AG04450 (cell line): ENCODE results near the gene DENND2A. TPM values are rescaled to one million over a fixed set of nuclear protein-coding genes. Genes with fewer than 3 reads are reported as not detected.
"Not testable (repeated sequence)": the region's sequence is repeated elsewhere in the genome, so short reads cannot be mapped to it uniquely, and the experiment has no call there.

Experiments used
- CTCF ChIA-PET: fragments of 300-600, 350-600 bp; formaldehyde crosslinking; extraction: SDS; loops from one replicate; lab custom pipeline; 2022; ENCODE audit warnings: antibody characterized with exemption, inconsistent platforms; lab: Charles Lee
- POLR2A ChIA-PET: fragments of 350-600 bp; formaldehyde crosslinking; extraction: SDS; loops from one replicate; lab custom pipeline; 2021; ENCODE audit warnings: antibody characterized with exemption, inconsistent platforms; lab: Yijun Ruan, JAX
- DNase-seq: peaks from one replicate; pipeline ENCODE4 v3.0.0-alpha.2; 2011; ENCODE audit warnings: low read depth, low spot score
- H3K27ac ChIP-seq: one replicate; pipeline ENCODE4 v1.5.1; 2012; ENCODE audit warnings: low read depth, low read length, control low read depth
- H3K27me3 ChIP-seq: one replicate; pipeline ENCODE4 v1.6.0; 2012; ENCODE audit warnings: low read length; ENCODE audit not compliant: control insufficient read depth, insufficient read depth
- H3K4me3 ChIP-seq: 2 replicates; pipeline ENCODE4 v1.5.1; 2011; ENCODE audit warnings: mild to moderate bottlenecking, low read depth, low read length, control low read depth
- H3K9me3 ChIP-seq: 2 replicates; pipeline ENCODE4 v1.5.1; 2012; ENCODE audit warnings: low read length; ENCODE audit not compliant: control insufficient read depth, insufficient read depth
- CTCF ChIP-seq: IDR thresholded peaks from 2 replicates; pipeline ENCODE4 v1.5.1; 2011; ENCODE audit warnings: low read depth, low read length, control low read depth, inconsistent platforms
- polyA plus RNA-seq: library from polyadenylated mRNA; depleted of rRNA; stranded (reverse); fragments of >200 nt; gene quantifications from 2 replicates; pipeline ENCODE4 v1.2.3, GENCODE V29; 2011

Gene DENND2A
- polyA plus RNA-seq, 1 experiment = 40.8 TPM

DNA sequence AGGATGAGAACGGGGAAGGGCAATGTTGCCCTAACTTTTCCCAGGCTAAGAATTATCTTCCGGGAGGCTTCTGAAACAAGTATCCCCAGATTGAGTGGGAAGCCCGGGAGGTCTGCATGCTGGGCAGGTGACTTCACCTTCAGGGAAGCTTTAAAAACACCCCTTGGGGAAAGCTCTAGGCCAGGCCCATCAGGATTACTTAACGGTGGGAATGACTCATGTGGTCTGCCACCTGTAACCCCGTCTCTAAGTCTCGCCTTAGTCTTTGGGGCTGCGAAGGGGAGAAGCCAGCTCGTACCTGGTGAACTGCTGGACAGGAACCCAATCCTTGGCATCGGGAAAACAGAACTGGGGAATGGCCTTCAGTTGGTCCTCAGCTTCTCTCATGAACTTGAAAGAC lies 81.2 kb downstream of the DENND2A start:
- no peak for DNase-seq
- Histone ChIP-seq H3K9me3 (no peaks in the 10 kb centered on the region), H3K27me3 (no peaks in the 10 kb centered on the region), H3K27ac (no peak overlapping the region), H3K4me3 (no peak overlapping the region)
- ChIA-PET POLR2A (no interaction called here), CTCF (no interaction called here)
- no peak for TF ChIP-seq CTCF

GRCh38 chr7:140557809-140558518 lies 82.6 kb downstream of the DENND2A start:
- Histone ChIP-seq H3K27ac (no peak overlapping the region), H3K4me3 (no peak overlapping the region), H3K27me3 (no peaks in the 10 kb centered on the region), H3K9me3 (no peaks in the 10 kb centered on the region)
- no peak for DNase-seq
- POLR2A ChIA-PET = no interaction called here
- TF ChIP-seq CTCF = no peak
- CTCF ChIA-PET = no interaction called here

DNA sequence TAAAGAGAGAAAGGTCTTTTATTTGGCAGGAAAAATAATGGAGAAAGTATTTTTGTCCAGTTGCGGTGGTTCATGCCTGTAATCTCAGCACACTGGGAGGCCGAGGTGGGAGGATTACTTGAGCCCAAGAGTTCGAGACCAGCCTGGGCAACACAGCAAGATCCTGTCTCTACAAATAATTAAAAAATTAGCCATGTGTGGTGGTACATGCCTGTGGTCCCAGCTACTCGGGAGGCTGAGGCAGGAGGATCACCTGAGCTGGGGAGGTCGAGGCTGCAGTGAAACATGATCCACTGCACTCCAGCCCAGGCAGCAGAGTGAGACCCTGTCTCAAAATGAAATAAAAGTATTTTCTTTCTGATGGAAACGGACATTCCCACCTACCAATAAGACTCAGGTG lies 83.5 kb downstream of the DENND2A start:
- ChIA-PET POLR2A (no interaction called here), CTCF (no interaction called here)
- no peak for TF ChIP-seq CTCF

DNA sequence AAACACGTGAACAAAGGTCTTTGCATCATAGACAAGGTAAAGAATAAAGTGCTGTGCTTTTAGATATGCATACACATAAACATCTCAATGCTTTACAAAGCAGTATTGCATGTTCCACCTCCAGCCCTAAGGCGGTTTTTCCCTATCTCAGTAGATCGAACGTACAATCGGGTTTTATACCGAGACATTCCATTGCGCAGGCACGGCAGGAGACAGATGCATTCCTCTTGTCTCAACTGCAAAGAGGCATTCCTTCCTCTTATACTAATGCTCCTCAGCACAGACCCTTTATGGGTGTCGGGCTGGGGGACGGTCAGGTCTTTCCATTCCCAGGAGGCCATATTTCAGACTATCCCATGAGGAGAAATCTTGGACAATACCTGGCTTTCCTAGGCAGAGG lies 87.4 kb downstream of the DENND2A start:
- H3K4me3 ChIP-seq, DNase-seq, CTCF ChIA-PET, H3K27me3 ChIP-seq, H3K9me3 ChIP-seq, POLR2A ChIA-PET, H3K27ac ChIP-seq: not testable (repeated sequence)

More for the DNA sequence above, 83.5 kb downstream of the DENND2A start:
- Histone ChIP-seq H3K27ac (no peak overlapping the region), H3K4me3 (no peak overlapping the region), H3K27me3 (no peaks in the 10 kb centered on the region), H3K9me3 (no peaks in the 10 kb centered on the region)
- DNase-seq = no peak

GRCh38 chr7:140552240-140552679 lies 88.4 kb downstream of the DENND2A start:
- TF ChIP-seq CTCF = no peak
- H3K9me3 ChIP-seq = no peaks in the 10 kb centered on the region
- no peak overlapping the region for H3K27ac ChIP-seq
- no peaks in the 10 kb centered on the region for H3K27me3 ChIP-seq
- no peak overlapping the region for H3K4me3 ChIP-seq
- POLR2A ChIA-PET = no interaction called here
- DNase-seq = no peak
- CTCF ChIA-PET = no interaction called here
